ENCODE measurements around the gene AMOTL1. TPM values are rescaled to one million over a fixed set of nuclear protein-coding genes. Genes with fewer than 3 reads are reported as not detected.

AMOTL1 gene
- total and polyA plus RNA-seq, 2 of the 8 experiments (the other 6 are each of a cell fraction or from before 2014, with no cell fraction given): 9.0 to 27.6 TPM

- Histone ChIP-seq H3K9me3 (ENCODE audit: insufficient read depth in 2 of 2, low read depth in 1 of 2, low read length in 1 of 2) (no peaks in the 10 kb centered on the region), H3K4me1 (replicated peaks in 1 of 4; ENCODE audit: control insufficient read depth in 3 of 4, insufficient read depth in 4 of 4, low read length in 3 of 4) (peaks cover 0 to 7% (median 2%) of the 10 kb centered on the region in 4 experiments; a peak in 2 of 7 replicates), H3K27ac (ENCODE audit: low read depth, low read length) (no peak overlapping the region), H3K4me3 (ENCODE audit: extremely low read depth in 1 of 4, insufficient read depth in 2 of 4, low read depth in 3 of 4, low read length in 4 of 4) (no peak overlapping the region), H2BK120ac (replicated peaks; ENCODE audit: low read depth, low read length) (no peak overlapping the region), H4K8ac (ENCODE audit: extremely low read depth, insufficient read depth, low read length) (no peak overlapping the region; the same call in 1 of the 2 replicates), H3K79me2 (ENCODE audit: control insufficient read depth in 1 of 2, insufficient read depth in 2 of 2, low read length in 2 of 2) (peaks cover 0 to 85% of the 10 kb centered on the region in 2 experiments; a peak in 3 of 4 replicates), H4K20me1 (replicated peaks in 1 of 2; ENCODE audit: control insufficient read depth in 1 of 2, insufficient read depth in 2 of 2, low read length in 2 of 2) (peaks cover 2 to 7% of the 10 kb centered on the region in 2 experiments), H3K9ac (replicated peaks in 1 of 4; ENCODE audit: extremely low read depth in 1 of 4, low read depth in 3 of 4, low read length in 3 of 4) (no peak overlapping the region), H3K18ac (ENCODE audit: extremely low read depth, low read length) (no peak overlapping the region), H2AK5ac (ENCODE audit: low read depth, low read length) (no peak overlapping the region), H2BK15ac (ENCODE audit: low read length) (no peak overlapping the region), H3K14ac (ENCODE audit: insufficient read length) (no peak overlapping the region), H4K91ac (replicated peaks; ENCODE audit: insufficient read length, low read length) (no peak overlapping the region), H3K23me2 (ENCODE audit: low read depth, low read length) (no peaks in the 10 kb centered on the region), H3K4ac (replicated peaks; ENCODE audit: insufficient read length, low read depth, low read length) (no peak overlapping the region), H3K56ac (replicated peaks; ENCODE audit: insufficient read length, low read depth, low read length) (no peak overlapping the region), H2BK20ac (ENCODE audit: low read length) (no peak overlapping the region), H2BK12ac (ENCODE audit: low read depth, low read length) (no peak overlapping the region), H3K36me3 (ENCODE audit: control insufficient read depth in 2 of 4, insufficient read depth in 4 of 4, low read length in 3 of 4) (no peaks in the 10 kb centered on the region), H3K27me3 (replicated peaks in 1 of 4; ENCODE audit: control insufficient read depth in 3 of 4, extremely low read depth in 1 of 4, insufficient read depth in 3 of 4, low read length in 3 of 4) (no peaks in the 10 kb centered on the region), H3K4me2 (ENCODE audit: insufficient read depth in 1 of 2, low read depth in 2 of 2, low read length in 2 of 2) (no peak overlapping the region), H3K79me1 (ENCODE audit: low read depth, low read length) (peaks cover 4% of the 10 kb centered on the region; the same call in 1 of the 2 replicates), H2BK5ac (ENCODE audit: low read depth, low read length) (no peak overlapping the region), H2AFZ (ENCODE audit: low read length) (no peak overlapping the region), H3K23ac (ENCODE audit: insufficient read length) (no peak overlapping the region), H4K5ac (ENCODE audit: insufficient read length, low read depth, low read length) (no peak overlapping the region)
- ChIA-PET CTCF (ENCODE audit: partially characterized antibody) (interaction anchor here (0.7 to 7.0 kb wide), 42 partner anchors 8 to 281 kb away, joined by 3 to 44 read pairs (median 4); partner anchors contain the start of gene AMOTL1), POLR2A (ENCODE audit: partially characterized antibody) (no interaction called here)
- no peak for FAIRE-seq
- 40% methylated on average over 10 of the region's 10 CpGs; no CpG with 5 or more reads in 1 of the 2 experiments for WGBS, 2 experiments (ENCODE audit: extremely low coverage in 1 of 2, insufficient coverage in 1 of 2, insufficient read length in 1 of 2, insufficient replicate concordance in 2 of 2, low coverage in 1 of 2, low lambda C conversion rate in 2 of 2, missing lambda C conversion rate in 1 of 2)
- TF ChIP-seq RAD21 (IDR thresholded peaks at IDR 0.05 in 1 of 2, conservative IDR thresholded peaks at IDR 0.05 in 1 of 2; ENCODE audit: low read depth in 2 of 2, low read length in 2 of 2) (peak; percentile 32 to 43), TAF1 (IDR thresholded peaks at IDR 0.05; ENCODE audit: low read depth, low read length) (no peak), SIX5 (IDR thresholded peaks at IDR 0.05; ENCODE audit: low read depth, low read length) (no peak), CBX5 (IDR thresholded peaks at IDR 0.05; ENCODE audit: low read depth, low read length) (no peak), CTCF (IDR thresholded peaks at IDR 0.05; ENCODE audit: control extremely low read depth in 1 of 3, insufficient read depth in 1 of 3, low read depth in 1 of 3, low read length in 3 of 3) (peak in 2 of 3 experiments; percentile 48 to 59; a peak in 3 of 4 replicates)
- DNase-seq (ENCODE audit: low read depth in 1 of 2, low spot score in 2 of 2): no peak
Observed at GRCh38 chr11:94786264-94787126, 18.3 kb downstream of the AMOTL1 start.
